Pons (tissue), 1 donor: ENCODE data around the gene HECA.
"Not testable (repeated sequence)": the region's sequence is repeated elsewhere in the genome, so short reads cannot be mapped to it uniquely, and the experiment has no call there.

Source experiments
- DNase-seq: peaks from one replicate; pipeline ENCODE4 v3.0.0-alpha.2; 2016; ENCODE audit warnings: low spot score

HECA gene

GRCh38 chr6:139135578-139136545 lies 982 bp downstream of the HECA start:
- peak; percentile 35 for DNase-seq

- DNase-seq: no peak
Measured at GRCh38 chr6:139137706-139138105, 2.8 kb downstream of the HECA start.

- DNase-seq: not testable (repeated sequence)
Measured at GRCh38 chr6:139140854-139141253, 6.0 kb downstream of the HECA start.

- no peak for DNase-seq
Measured at GRCh38 chr6:139142262-139142661, 7.4 kb downstream of the HECA start.

- DNase-seq: no peak
Measured at GRCh38 chr6:139143111-139143510, 8.2 kb downstream of the HECA start.

- no peak for DNase-seq
Measured at GRCh38 chr6:139144490-139145085, 9.7 kb downstream of the HECA start.

DNA sequence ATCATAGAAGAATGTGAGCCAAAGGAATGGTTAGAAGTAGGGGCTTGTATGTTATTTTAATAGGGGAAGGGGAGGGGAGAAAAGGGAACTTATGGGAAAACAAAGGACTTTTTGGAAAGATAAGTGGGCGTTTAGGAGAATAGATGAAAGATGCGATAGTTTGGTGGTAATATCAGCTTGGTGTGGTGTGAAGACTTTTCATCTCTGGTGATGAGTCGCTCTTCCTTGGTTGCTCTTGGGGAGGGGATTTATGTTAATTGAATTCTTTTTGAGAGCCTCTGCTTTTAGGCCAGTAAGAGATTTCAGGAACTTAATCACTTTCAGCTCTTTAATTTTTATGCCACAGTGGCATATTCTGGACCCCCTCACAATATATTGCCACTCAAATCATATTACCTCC lies 10.8 kb downstream of the HECA start:
- DNase-seq: no peak

DNA sequence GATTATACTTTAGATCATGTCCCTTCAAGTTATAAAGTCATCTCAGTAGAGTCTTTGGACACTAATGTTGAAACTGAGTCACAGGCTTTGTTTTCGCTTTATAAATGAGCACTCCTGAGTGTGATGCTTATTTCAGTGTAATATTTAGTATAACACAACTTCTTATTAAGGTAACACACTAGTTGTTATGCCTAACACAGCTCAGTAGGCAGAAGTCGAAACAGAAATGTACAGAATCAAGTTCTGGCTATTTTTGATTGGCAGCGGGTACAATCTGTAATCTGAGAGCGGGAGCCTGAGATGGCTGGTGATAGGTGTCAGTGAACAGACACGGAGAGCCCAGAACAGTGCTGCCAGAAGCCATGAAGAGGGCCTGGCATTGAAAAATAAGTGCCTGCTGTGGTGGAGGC lies 11.4 kb downstream of the HECA start:
- no peak for DNase-seq

DNA sequence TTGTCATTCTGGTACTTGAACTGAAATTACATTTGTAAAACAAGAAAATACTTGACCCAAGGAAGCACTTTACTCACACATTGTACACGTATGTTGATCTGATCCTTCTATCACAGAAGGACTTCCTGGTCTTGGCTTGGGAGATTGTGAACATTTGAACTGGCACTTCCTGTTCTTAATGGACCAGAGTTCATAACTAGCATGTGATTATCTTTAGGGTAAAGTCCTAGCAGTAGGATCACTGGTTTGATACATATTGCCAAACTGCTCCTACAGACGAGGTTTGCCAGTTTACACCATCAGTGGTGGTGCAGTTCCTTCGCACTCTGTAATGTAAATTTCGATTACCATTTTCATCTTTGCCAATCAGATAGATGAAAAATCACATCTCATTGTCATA lies 12.7 kb downstream of the HECA start:
- DNase-seq: no peak

DNA sequence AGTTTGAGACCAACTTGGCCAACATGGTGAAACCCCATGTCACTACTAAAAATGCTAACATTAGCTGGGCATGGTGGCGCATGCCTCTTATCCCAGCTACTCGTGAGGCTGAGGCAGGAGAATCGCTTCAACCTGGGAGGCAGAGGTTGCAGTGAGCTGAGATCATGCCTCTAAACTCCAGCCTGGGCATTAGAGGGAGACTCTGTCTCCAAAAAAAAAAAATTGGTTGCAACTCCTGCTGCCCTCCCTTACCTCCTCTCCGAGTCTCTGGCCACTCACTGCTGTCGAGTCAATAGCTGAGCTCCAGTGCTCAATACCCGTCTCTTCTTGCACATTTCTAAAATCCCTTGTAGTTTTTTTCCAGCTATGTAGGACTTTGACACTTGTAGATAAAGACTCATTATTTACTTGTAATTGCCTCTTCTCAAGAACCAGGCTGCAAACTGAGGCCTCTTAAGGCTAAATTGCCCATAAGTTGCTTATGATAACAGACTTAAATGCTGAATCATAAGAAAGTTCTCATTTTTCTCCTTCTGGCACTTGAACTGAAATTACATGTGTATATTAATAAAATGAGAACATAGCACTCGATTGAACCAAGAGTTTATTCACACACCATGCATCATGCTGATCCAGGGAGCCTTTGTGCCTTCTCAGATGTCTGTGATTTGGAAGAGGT lies 13.8 kb downstream of the HECA start:
- DNase-seq: no peak

DNA sequence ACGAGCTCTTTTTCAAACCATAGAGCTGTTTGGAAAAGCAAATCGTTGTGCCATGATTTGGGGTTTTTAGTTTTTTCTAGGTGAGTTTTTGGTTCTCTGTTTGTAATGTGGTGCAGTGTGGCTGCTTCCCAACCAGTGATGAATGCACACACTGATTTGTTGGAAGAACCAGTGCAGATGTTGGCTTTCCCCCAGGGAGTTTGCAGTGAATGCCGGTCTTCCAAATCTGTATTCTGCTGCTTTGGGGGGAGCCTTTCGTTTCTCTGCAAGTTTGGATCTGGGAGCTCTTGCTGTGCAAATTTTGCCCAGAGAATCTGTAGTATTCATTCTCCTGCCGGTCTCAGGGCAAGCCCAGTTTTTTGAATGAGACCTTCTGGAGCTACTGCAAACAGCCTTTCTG lies 14.5 kb downstream of the HECA start:
- DNase-seq: peak; percentile 46

DNA sequence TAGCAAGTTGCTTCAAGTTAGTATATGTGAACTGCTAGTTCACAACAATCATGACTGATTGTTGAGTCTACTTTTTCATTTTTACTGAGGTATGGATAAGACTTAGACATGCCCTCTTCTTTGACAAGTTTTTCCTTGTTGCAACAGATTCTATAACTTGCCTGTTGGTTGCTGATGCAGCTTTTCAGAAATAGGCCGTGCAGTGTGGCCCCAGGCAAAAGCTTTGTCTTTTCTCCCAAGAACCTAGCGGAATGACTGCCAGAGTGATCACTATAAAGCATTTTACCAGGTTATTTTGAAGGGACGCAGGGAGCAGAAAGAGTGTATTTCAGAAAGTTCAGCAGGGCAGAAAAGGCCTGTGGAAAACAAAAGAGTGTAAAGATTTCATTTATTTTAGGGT lies 16.0 kb downstream of the HECA start:
- no peak for DNase-seq

- no peak for DNase-seq
Measured at GRCh38 chr6:139151425-139152087, 16.7 kb downstream of the HECA start.

- no peak for DNase-seq
Measured at GRCh38 chr6:139152088-139152891, 17.4 kb downstream of the HECA start.

DNA sequence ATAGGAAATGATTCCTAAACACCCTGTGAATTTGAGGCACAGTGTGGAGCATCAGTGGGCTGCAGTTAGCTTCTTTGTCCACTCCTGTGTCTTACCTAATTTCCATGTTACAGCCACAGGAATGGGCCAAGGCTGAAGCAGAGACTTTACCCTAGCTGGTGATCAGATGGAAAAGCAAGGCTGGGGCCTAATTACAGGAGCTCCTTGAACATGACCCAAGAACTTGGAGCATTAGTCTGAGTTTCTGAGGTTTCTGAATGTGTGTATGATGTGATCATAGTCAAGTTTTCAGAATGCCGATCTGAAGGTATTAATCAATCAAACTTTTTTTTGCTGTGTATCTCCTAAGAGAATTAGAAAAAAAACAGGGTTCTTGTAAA lies 18.0 kb downstream of the HECA start:
- DNase-seq: no peak

GRCh38 chr6:139153855-139154254 lies 19.0 kb downstream of the HECA start:
- no peak for DNase-seq

DNA sequence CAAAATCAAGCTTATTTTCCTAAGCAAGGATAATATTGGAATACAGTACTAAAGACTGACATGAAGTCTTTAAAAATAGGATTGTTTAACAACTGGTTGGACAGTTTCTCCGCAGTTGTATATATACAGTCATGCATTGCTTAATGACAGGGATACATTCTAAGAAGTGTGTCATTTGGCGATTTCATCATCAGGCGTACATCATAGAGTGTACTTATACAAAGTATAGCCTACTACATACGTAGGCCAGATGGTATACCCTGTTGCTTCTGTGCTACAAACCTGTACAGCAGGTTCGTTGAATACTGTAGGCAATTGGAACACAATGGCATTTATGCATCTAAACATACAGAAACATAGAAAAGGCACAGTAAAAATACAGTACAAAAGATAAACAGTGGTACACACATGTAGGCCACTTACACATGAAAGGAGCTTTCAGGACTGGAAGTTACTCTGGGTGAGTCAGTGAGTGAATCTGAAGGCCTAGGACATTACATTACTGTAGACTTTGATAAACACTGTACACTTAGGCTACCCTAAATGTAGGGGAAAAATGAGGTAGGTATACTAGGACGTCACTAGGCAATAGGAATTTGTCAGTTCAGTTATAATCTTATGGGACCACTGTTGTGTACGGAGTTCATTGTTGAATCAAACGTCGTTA lies 20.1 kb downstream of the HECA start:
- no peak for DNase-seq

DNA sequence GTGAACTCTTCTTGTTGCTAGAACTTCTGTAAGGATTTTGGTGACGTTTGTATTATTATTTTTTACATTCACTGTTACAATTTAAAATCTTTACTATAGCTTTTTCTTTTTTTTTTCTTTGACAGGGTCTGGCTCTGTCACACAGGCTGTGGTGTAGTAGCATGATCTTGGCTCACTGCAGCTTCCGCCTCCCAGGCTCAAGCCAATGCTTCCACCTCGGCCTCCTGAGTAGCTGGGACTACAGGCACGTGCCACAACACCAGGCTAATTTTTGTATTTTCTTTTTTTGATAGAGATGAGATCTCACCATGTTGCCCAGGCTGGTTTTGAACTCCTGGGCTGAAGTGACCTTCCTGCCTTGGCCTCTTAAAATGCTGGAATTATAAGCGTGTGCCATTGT lies 21.2 kb downstream of the HECA start:
- DNase-seq: no peak

DNA sequence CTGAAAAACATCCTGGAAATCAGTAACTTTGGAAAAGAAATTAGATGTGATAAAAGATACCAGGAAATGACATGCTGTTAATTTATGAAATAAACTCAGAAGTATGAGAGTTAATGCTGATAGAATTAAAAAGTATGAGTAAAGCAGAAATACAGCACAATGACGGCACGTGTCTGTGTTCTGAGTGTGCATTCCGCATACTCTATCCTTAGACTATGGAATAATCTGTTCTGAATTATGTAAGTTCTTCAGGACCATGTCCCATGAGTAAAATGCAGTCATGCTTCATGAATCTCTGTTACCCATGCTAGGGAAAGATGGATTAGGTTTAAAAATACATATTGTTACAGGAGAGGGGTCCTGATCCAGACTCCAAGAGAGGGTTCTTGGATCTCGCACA lies 21.7 kb downstream of the HECA start:
- DNase-seq: no peak

DNA sequence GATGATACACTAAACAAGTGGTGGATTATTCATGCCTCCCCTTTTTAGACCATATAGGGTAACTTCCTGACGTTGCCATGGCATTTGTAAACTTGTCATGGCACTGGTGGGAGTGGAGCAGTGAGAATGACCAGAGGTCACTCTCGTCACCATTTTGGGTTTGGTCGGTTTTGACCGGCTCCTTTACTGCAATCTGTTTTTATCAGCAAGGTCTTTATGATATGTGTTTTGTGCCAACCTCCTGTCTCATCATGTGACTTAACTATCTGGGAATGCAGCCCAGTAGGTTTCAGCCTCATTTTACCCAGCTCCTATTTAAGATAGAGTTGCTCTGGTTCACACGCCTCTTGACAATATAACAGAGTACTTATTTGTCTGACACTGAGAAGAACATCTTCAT lies 22.2 kb downstream of the HECA start:
- DNase-seq: not testable (repeated sequence)

- DNase-seq: no peak
Measured at GRCh38 chr6:139159016-139159415, 24.1 kb downstream of the HECA start.
